ENCODE results near the gene PLCL1.
"Not testable (repeated sequence)": the region's sequence is repeated elsewhere in the genome, so short reads cannot be mapped to it uniquely, and the experiment has no call there.

PLCL1 gene

DNA sequence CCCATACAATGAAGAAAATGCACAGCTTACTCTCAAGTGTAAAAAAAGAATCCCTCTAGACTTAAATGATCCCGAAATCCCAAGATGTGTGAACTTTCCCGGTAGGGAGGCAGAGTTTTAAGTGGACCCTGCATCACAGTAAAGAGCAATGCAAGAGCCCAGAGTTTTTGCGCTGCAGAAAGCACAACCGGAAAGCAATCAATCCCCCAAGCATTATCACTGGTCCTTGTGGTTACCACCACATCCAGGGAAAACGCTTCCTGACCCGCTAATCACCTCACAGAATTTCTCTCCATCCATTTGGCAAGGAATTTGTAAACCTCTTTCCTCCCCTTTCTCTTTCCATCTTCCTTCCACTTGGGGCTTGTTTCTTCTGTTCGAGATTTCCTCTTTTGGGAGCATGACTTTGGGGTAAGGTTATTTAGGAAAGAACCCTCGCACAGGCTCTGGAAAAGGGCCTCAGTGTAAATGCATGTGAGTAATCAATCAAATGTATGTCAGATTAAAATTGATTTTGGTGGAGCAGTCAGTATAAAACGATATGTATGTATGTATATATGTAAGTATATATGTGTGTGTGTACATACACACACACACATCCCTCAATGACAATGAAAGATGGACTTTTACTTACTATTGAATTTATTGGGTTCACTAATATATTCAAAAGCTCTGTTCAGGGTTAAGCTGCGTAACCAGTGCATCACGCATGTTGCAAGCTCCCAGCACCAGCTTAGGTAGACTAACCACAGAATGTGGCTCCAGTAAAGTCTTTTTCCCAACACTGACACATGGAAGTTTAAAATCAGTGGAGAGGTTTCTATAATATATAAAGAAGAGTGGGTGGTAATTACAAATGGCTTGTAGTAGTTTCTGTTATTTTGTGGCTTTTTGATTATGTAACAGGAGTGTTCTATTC, 1.6 kb downstream of the PLCL1 start:
- peak overlapping the region; percentile 65 for H3K4me3 ChIP-seq (ENCODE audit: low read length)
- no peak for DNase-seq (ENCODE audit: low read depth, low spot score)

- peak; percentile 39 for DNase-seq (ENCODE audit: low read depth, low spot score)
- no peak overlapping the region for H3K4me3 ChIP-seq (ENCODE audit: low read length)
These were observed 4.7 kb downstream of the PLCL1 start for GRCh38 chr2:197809064-197809463.

- H3K4me3 ChIP-seq (ENCODE audit: low read length): no peak overlapping the region
- DNase-seq (ENCODE audit: low read depth, low spot score): peak; percentile 75
These were observed 5.6 kb downstream of the PLCL1 start for GRCh38 chr2:197810016-197810415.

DNA sequence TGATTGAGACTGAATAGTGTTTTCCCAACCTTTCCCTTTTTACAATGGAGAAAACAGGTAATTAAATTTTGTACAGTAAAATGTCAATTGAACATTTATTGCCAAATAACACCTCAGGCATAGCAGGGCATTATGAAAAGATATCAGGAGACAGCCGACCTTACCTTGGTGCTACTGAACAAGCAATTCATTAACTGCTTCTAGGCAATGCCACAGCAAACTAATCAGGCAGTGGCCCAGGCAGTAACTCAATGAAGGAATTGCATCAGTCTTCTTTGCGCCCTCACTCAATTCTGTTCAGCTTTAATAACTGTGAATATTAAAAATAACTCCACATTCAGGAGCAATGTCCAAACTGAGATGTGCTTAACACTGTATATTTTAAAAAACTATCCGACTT, 6.1 kb downstream of the PLCL1 start:
- no peak for DNase-seq (ENCODE audit: low read depth, low spot score)
- no peak overlapping the region for H3K4me3 ChIP-seq (ENCODE audit: low read length)

DNA sequence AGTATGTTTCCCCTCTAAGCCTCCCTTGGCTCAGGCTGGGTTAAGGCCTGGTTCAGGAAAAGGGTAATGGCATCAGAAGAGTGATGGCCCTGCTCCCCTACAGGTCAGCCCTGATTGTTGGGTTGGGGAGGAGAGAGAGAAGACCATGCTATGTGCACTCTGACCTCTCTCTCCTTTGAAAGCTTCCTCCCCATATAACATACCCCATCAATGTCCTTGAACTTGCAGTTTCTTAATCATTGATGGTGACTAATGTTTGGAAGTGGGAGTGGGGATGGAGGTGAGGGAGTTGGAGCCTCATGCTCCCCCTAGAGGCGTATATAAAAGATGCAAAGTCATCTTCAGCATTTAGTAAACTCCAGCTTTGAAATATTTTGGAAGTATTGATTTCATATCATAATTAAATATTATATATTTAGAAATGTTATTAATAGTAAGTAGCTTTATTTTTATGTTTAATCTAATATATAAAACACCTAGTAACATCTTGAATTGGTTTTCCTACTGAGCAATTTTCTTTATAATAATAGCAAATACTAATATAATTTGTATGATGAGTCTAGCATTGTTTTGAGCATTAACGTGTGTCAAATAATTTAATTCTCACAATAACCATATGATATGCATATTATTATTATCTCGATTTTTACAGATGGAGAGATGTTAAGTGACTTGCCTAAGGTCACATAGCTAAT, 8.8 kb downstream of the PLCL1 start:
- DNase-seq (ENCODE audit: low read depth, low spot score): no peak
- no peak overlapping the region for H3K4me3 ChIP-seq (ENCODE audit: low read length)

DNA sequence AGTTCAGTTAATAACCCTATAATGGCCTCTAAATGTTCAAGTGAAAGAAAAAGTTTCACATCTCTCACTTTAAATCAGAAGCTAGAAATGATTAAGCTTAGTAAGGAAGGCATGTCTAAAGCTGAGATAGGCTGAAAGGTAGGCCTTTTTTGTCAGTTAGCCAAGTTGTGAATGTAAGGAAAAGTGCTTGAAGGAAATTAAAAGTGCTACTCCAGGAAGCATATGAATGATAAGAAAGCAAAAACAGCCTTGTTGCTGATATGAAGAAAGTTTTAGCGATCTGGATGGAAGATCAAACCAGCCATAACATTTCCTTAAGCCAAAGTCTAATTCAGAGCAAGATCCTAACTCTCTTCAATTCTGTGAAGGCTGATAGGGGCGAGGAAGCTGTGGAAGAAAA, 10.1 kb downstream of the PLCL1 start:
- DNase-seq (ENCODE audit: low read depth, low spot score): no peak
- no peak overlapping the region for H3K4me3 ChIP-seq (ENCODE audit: low read length)

- no peak for DNase-seq (ENCODE audit: low read depth, low spot score)
- H3K4me3 ChIP-seq (ENCODE audit: low read length): no peak overlapping the region
These were observed 17.3 kb downstream of the PLCL1 start for GRCh38 chr2:197821550-197822289.

GRCh38 chr2:197822333-197822732, 17.9 kb downstream of the PLCL1 start:
- no peak overlapping the region for H3K4me3 ChIP-seq (ENCODE audit: low read length)
- DNase-seq (ENCODE audit: low read depth, low spot score): no peak

GRCh38 chr2:197827618-197828017, 23.2 kb downstream of the PLCL1 start:
- H3K4me3 ChIP-seq (ENCODE audit: low read length): no peak overlapping the region
- DNase-seq (ENCODE audit: low read depth, low spot score): no peak

DNA sequence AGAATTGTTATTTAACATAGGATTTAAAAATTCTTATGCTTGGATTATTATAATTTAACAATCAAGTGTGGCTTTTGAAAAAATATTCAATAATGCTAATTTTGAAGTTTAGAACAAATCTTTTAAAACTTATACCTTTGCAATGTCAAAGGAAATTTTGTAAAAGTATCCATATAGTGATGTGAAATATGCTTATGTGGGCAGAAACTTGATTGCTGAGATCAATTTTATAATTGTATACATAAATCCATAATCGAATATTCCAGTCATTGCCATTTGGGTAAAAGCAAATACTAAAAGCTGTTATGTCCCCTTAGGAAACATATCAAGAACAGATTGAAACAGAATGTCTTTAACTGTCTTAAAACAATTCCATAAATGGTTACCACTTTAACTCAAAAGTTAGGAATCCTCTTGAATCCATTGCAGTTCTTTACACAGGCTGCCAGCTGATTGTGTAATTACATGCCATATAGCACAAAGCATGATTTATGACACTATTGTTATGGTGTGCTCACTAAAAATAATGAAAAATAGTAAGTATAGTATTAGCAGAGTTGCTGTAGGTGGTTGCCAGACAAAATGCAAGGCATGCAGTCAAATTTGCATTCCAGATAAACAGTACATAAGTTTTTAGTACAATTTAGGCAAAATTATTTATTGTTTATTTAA, 24.2 kb downstream of the PLCL1 start:
- H3K4me3 ChIP-seq (ENCODE audit: low read length): no peak overlapping the region
- no peak for DNase-seq (ENCODE audit: low read depth, low spot score)

DNA sequence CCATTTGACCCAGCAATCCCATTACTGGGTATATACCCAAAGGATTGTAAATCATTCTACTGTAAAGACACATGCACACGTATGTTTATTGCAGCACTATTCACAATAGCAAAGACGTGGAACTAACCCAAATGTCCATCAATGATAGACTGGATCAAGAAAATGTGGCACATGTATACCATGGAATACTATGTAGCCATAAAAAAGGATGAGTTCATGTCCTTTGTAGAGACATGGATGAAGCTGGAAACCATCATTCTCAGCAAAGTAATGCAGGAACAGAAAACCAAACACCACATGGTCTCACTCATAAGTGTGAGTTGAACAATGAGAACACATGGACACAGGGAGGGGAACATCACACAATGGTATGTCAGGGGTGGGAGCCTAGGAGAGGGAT, 30.4 kb downstream of the PLCL1 start:
- DNase-seq (ENCODE audit: low read depth, low spot score): not testable (repeated sequence)

DNA sequence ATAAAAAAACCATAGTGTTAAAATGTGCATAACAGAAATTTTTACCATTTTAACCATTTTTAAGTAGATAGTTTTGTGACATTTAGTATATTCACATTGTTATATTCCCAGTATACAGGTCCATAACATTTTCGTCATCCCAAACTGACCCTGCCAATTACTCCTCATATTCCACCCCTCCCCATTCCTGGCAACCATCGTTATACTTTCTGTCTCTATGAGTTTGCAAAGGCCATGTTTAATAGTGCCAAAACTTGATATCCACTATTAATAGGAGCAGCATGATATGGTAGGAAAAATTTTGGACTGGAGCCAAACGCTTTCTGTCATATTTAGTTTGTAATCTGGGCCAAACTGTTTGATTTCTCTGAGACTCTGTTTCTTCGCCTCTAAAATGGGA, 30.9 kb downstream of the PLCL1 start:
- H3K4me3 ChIP-seq (ENCODE audit: low read length): no peak overlapping the region
- no peak for DNase-seq (ENCODE audit: low read depth, low spot score)

More for the DNA sequence above, 30.4 kb downstream of the PLCL1 start:
- not testable (repeated sequence) for H3K4me3 ChIP-seq (ENCODE audit: low read length)

DNA sequence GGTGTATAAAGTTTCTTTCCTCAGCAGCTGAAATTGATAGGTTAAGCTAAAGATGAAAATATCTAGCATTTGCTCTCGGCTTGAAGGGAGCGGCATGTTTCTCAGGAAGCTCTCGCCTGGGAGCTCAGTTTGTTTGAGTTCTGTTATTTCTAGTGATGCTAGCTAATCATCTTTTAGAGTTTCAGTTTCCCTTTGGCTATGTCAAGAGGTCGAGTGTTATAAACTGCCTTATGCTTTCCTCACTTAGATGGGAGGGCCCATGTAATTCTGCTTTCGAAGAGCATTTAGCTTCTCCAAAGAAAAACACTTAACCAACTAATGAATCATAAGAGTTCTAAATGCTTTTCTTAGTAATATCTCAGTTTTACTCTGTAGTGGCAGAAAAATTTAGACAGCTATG, 33.6 kb downstream of the PLCL1 start:
- peak; percentile 70 for DNase-seq (ENCODE audit: low read depth, low spot score)
- H3K4me3 ChIP-seq (ENCODE audit: low read length): peak overlapping the region; percentile 50

- peak overlapping the region; percentile 50 for H3K4me3 ChIP-seq (ENCODE audit: low read length)
- DNase-seq (ENCODE audit: low read depth, low spot score): no peak
These were observed 34.2 kb downstream of the PLCL1 start for GRCh38 chr2:197838579-197838978.

- peak overlapping the region; percentile 24 for H3K4me3 ChIP-seq (ENCODE audit: low read length)
- DNase-seq (ENCODE audit: low read depth, low spot score): no peak
These were observed 34.9 kb downstream of the PLCL1 start for GRCh38 chr2:197839327-197839726.

DNA sequence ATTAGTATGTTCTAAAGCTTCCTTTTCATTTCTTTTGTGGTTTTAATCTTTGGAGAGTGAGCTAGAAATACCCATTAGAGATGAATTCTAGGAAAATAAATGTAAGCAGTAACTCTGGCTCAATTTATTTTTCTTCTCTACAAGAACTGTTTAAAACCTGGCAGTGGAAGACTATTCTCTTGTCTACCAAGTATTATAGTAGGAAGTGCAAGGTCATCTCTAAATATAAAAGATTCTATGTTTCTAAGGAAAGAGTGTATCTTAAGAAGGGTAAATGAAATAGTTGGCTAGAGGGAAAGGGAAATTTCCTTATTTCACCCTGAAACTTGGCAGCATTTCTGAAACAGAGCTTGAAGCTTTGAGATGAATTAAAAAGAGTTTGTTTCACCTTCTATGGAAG, 35.5 kb downstream of the PLCL1 start:
- H3K4me3 ChIP-seq (ENCODE audit: low read length): no peak overlapping the region

DNA sequence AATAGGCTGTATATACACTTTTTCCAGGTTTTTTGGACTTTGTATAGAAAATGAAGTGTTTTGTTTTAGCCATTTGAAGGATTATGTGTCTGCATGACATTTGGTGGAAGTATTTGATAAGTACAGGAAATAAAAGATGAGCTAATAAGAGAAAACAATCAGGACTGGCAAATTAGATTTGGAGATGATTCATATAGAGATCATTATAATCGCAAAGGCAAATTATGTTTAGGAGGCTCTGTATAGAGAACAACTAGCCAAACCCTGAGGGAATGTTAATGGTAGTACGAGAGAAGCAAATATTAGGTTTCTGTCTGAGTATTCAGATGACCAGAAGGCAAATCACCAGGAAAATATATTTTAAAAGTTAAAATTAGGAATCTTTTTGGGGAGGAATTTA, 41.7 kb downstream of the PLCL1 start:
- DNase-seq (ENCODE audit: low read depth, low spot score): no peak
- H3K4me3 ChIP-seq (ENCODE audit: low read length): no peak overlapping the region

More for the DNA sequence above, 35.5 kb downstream of the PLCL1 start:
- no peak for DNase-seq (ENCODE audit: low read depth, low spot score)

DNA sequence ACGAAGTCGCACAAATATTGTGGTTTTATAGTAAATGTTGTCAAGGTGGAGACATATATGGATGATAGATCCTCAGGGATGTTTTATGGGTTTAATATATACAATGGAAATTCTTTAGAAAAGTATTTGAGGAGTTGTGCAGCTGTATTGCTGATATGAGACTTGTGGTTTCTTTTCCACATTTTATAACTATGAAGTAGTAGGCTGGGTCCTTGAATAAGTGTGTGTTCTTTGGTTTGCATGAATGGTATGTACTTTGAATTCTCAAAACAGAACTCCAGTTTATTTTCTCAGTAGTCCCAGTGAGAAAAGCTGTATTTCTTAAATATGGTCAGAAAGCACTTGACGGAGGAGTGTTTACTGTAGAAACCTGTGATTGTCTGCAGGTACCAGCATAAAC, 42.4 kb downstream of the PLCL1 start:
- H3K4me3 ChIP-seq (ENCODE audit: low read length): no peak overlapping the region
- DNase-seq (ENCODE audit: low read depth, low spot score): no peak

DNA sequence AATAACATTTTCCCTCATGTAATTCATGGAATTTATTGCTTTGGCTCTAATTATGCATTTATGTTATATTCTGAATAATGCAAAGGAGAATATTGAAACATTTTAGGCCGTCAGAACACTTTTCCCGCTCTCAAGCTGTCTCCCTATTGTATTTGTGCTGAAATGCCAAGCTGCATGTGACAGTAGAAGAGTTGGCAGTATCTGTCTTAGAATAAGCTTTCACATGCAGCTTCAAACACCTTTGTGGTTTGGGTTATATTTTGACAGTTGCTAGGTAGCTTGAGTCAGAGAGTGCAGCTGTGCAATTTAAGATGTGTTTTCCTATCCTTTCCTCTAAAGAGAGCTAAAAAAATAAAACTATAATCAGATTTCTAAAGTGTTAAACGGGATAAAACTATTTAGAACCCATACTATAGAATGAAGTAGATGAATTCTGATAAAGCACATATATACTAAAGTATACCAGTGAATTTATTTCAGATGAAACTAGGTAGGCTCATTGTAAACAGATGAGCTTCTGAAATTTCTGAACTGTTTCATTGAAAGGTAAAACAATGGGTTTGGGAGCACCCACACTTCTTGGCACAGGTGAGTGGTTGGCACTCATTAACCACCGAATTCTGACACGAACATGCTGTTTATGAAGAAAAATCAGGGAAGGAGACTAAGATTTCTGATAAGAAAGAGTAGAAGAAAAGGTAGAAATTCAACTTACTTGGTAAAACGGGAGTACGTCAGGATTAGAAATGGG, 43.4 kb downstream of the PLCL1 start:
- DNase-seq (ENCODE audit: low read depth, low spot score): peak; percentile 96
- H3K4me3 ChIP-seq (ENCODE audit: low read length): peak overlapping the region; percentile 22
